Occipital lobe (tissue), 2 donors: ENCODE results near the gene DBNDD1. TPM values are rescaled to one million over a fixed set of nuclear protein-coding genes. Genes with fewer than 3 reads are reported as not detected.
"Not testable (repeated sequence)": the region's sequence is repeated elsewhere in the genome, so short reads cannot be mapped to it uniquely, and the experiment has no call there.

Source experiments
- DNase-seq: peaks from one replicate; lab custom pipeline; 2025; lab: John Stamatoyannopoulos, UW
- total RNA-seq: library from RNA; depleted of rRNA; stranded (reverse); fragments of >200 nt; gene quantifications from one replicate; pipeline ENCODE4 v1.2.3, GENCODE V29; 2014

DBNDD1 gene
- total RNA-seq, 1 donor from 2014 or later: 12.3 TPM

DNA sequence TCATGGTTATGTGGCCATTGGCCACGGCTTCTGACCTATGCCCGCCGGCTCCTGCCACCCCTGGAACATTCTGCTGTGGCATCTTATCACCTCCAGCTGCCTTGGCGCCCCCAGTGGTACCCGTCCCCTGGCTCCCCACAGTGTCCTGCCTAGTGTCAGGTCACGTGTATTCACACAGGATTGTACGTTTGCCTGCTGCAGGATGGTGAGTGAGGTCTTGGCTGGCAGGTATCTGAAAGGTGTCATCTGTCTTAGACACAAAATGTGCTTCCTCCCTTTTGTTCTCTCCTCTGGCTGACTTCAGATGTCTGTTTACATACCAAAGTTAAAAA is 24.9 kb downstream of the DBNDD1 start:
- DNase-seq: no peak

DNA sequence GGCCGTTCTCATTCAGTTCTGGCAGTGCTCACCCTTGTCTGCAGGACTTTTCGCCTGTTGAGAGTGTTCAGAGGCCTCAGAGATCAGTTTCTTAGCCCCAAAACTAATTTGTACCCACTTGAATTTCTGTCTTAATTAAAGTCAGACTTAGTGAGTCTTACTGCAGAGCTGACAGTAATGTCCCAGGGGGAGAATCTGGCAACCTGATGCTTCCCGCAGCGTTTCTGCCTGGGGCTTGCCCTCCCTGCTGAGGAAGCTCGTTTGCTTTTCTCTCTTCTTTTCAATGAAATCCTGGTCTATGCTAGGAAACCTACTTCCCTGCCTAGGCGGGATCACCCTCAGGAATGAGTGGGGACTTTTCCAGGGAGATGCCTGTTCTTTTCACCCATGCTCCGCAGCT is 25.3 kb downstream of the DBNDD1 start:
- no peak for DNase-seq

DNA sequence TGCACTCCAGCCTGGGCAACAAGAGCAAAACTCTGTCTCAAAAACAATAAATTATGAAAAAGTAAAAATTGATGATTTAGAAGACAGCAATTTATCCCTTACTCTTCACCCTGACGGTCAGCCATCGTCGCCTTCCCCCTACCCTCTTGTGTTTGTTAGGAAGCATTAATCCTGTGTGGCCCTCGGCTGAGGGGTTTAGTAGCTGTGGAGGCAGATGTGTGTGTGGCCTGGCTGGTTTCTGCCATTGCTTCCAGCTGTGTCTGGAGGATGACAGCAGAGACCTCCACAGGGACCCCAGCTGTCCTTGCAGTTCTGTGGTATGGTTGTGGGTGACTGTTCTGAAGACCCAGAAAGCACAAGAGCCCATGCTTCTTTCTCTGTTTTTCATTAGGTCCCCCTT is 25.9 kb downstream of the DBNDD1 start:
- no peak for DNase-seq

DNA sequence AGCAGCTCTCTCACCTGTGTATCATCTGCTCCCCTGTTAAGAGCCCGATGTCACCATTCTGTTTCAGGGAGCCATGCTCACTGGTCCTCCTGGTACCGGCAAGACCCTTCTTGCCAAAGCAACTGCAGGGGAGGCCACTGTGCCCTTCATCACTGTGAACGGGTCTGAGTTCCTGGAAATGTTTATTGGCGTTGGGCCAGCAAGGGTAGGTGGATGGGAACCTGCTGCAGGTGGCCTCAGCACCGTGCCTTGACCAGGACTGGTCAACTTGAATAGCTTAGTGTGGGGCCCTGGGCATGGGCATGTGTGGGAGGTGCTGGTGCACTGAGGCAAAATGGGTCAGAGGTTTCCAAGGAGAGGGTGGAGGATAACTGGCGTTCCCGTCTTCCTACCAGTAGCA is 28.5 kb downstream of the DBNDD1 start:
- no peak for DNase-seq

DNA sequence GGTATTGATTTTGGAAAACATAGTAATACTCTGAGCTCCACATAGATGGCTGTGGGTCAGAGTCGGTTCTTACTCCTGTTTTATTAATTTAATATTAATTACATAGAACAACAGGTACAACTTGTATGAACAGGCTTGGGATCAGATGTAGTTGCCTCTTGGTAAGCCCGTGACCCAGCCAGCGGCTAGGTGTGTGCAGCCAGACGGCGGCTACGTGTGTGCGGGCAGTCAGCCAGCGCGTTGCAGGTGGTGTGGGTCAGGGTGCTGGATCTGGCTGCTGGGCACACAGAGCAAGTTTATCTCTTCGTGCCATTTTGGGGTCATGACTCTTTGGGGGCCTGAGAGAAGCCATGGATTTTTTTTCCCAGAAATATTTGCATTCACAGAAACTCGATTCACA is 30.3 kb downstream of the DBNDD1 start:
- DNase-seq: no peak

DNA sequence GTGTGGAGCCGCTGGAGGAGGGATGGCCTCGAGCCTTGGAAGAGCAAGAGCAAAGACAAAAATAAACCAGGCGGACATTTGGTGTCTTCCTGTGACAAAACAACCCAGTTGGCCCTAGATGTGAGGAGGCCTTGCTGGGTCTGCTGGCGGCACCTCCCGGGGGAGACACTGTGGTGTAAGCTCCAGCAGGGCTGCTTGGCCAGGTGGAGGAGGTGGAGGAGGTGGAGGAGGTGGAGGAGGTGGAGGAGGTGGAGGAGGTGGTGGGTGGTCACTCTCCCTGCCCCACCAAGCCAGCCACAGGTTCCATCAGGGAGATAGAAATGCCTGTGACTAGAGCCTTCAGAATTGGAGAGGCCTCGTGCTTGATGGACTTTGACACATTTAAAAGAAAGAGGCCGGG is 32.1 kb downstream of the DBNDD1 start:
- DNase-seq: no peak

DNA sequence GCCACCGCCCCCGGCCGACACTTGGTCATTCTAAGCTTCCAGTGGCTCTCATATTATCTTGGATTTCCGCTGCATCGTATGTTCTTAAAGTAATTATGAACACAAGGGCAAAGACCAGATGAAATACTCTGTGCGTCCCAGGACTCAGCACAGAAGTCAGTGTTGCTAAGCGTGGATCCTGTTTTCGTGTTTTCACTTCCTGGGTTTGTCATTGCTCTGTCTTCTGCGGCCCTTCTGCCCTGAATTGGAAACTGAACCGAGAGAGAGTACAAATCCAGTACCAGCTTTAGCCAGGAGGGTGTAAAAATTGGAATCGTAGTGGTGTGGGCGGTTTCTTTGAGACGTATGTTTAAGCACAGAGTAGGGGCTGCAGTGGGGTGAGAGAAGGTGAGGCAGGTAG is 32.7 kb downstream of the DBNDD1 start:
- DNase-seq: no peak

DNA sequence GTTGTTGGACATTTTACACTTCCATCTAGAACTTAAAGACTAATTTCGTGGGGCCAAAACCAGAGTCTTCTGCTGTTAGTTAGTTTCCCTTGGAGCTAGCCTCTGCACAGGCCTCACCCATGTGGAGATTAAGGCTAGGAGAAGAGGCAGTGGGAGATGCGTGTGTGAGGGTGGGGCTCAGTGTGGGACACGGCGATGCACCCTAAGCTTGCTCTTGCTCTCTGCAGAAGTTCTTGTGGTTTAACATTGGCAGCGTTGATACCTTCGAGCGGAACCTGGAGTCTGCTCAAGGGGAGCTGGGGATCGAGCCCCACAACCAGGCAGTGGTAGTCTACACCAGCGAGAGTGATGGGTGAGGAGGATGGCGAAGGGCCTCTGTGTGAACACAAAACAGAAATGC is 34.0 kb downstream of the DBNDD1 start:
- DNase-seq: no peak

DNA sequence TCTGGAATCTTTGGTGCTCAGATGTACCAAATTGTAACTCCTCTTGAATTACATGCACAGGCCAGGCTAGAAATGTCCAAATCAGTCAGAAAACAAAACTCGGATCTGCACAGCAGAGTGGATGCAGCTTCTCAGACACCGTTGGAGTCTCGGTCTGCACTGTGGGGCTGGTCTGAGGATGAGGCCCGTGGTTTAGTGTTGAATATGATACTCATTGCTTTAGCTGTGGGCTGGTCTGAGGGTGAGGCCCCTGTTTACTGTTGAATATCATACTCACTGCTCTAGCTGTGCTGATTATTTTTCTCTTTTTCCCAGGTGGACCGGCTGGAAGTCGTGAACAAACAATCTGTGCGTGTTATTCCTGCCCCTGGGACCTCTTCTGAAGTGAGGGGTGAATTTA is 35.0 kb downstream of the DBNDD1 start:
- DNase-seq: no peak

DNA sequence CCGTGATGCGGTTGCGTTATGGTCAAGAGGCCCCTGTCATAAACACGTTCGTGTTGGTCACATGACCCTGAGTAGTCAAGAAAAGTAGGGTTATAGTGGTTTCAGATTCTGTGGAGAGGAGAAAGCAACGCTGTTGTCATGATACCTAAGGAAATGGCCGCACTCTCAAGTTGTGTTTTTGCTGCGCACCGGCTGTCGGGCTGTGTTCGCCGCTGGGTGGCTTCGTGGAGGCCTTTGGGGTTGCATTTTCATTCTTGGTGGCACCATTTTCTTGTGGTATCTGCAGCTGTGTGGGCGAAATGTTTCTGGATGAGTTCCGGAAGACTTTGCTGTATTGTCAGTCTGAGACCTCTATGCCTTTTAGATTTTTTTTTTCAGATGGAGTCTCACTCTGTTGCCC is 35.7 kb downstream of the DBNDD1 start:
- no peak for DNase-seq

DNA sequence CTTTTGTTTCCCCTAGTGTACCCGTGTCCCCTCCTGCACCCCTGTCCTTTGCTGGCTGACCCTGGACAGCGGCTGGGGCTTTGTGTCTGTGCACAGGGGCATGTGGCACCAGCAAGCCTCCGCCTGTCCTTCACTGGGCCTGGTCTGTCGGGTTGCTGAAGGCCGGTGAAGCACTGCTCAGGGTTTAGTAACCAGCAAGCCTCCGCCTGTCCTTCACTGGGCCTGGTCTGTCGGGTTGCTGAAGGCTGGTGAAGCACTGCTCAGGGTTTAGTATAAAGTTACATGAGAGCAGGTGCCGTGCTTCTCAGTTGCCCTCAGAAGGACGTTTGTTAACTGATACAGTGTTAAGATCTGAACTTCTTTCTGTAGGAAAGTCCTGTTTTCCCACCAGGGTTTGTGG is 36.9 kb downstream of the DBNDD1 start:
- DNase-seq: no peak

DNA sequence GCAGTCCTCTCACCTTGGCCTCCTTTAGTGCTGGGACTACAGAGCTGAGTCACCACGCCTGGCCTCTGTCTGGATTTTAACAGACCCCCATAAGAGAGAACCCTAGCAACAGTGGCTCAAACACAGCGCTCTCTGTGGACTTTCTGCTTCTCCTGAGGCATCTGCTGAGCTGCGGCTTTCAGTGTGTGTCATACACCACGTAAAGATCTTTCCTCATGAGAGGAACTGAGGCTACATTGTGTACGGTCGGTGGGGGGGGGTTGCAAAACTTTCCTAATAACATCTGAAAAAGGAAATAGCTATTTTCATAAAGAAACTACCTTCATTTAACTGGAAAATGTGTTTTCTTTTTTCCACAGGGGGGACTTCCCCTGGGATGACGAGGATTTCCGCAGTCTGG is 37.8 kb downstream of the DBNDD1 start:
- no peak for DNase-seq

DNA sequence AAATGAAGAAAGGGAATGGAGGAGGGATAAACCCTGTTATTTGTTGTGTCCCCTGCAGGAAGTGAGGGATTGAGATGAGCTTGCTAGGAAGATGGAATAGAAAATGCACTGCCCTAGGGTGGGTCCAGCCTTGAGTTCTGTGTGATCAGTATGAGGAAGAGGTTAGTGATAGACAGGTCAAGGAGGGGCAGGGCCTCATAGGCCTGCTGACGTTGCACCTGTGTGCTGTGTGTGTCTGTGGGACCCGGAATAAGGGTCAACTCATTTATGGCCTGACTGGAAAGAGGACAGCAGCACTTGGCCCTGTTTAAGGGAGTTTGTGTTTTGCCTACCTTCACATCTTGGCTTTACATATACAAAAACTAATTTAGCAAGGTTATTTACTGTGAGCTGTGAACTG is 44.4 kb downstream of the DBNDD1 start:
- no peak for DNase-seq

DNA sequence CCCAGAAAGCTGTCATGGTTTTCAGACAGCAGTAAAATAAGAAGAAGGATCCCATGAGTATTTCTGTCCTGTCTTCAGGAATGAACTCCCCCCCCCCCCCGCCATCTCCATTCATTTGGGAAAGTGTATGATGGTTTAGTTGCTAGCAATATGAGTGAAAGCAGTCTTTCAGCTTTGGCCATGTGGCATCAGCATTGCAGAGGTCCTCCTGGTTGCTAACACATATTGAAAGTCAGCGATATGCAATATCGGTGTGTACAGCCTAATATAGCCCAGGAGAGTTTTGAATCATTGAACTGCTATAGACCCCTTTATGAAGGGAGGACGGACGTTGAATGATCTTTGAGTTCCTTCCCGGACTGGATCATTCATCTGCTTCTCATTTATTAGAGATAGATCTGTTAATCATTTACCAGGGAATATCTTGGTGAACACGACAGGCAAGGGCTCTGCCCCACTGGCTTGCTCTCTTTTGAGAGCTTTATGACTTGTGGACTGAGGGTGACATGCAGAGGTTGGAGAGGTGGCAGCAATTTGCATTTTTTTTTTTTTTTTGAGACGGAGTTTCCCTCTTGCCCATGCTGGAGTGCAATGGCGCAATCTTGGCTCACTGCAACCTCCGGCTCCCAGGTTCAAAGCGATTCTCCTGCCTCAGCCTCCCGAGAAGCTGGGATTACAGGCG is 45.5 kb downstream of the DBNDD1 start:
- no peak for DNase-seq

DNA sequence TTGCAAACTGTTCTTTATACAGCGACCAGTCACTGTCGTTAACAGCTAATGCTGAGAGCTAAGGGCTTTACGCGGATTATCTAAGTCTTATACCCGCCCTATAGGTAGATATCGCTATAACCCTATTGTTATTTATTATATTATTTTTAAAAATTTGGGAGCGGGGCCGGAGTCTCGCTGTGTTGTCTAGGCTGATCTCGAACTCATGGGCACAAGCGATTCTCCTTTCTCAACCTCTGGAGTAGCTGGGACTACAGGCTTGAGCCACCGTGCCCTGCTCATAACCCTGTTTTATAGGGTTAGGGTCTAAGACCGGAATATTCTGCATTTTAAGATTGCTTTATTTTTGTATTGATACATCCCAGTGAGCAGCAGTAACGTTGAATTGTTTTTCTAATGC is 46.0 kb downstream of the DBNDD1 start:
- no peak for DNase-seq

DNA sequence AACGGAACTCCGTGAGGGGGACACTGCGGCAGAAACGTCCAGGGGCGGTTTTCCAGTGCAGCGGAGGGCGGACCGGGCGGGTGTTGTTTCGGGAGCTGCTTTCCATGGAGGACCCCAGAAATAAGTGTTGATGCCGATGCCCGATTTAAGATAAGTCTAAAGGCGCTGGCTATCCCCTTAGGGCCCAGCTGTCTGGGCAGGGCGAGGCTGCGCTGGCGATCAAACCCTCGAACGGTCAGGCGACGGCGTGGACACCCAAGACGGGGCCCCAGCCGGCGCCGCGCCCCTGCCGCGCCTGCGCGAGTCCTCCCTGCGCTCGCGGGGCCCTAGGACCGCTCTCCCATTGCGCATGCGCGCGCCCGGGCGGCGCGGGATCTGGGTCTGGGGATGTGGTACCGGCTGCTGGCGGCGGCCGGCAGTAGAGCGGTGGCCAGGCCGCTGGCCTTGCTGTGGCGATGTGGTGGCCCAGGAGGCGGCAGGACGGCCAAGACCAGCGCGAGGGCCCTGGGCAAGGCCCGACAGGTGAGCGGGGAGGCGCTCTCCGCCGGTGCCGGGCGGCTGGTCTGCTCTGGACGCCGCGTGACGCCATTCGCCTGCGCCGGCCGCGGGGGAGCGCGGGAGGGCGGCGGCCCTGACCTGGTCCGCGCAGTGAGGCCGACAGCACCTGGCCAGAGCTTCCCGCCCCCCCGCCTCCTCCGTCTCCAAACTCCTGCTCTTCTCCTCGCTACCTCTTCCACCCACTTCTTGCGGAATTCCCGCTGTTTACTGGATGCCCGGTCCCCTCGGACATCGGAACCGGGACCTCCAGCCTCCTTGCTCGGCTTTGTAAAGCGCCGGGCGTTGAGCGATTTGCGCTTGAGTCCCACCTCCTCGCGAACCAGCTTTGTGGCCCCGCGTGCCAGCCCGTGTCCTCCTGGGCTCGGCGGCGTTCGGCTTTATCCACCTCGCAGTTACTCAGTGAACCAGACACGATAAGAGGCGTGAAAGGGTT is 46.7 kb downstream of the DBNDD1 start:
- peak; percentile 83 for DNase-seq

DNA sequence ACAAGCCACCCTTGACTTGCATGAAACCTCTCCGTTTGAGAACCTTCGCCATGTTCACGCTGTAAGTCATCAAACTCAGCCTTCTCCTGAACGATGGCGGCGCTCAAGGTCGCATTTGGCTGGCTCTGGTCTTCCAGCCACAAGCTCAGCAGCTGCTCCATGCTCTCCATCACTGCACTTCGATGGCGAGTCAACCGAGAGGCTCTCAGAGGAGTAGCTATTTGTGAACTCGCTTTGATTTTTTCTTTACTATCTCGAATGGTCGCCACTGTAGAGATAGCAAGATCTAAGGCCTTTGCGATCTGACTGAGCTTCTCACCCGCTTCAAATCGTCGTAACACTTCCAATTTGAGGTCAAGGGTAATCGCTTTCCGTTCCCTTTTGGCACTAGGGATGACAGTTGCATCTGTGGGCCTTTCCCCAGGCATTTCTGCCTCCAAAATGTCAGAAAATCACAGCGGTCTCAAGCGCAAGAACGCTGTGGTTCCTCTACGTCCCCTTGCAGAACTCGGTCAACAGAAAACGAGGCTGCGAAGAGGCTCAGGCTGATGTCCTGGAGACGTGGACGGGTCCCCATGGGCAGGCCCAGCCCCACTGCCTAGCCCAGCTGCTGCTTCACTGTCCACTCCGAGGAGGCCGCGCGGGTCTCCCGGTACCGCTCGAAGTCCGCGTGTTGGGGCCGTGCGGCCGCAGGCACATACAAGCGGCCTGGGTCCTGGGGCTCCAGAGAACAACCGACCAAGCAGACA is 47.6 kb downstream of the DBNDD1 start:
- DNase-seq: no peak

DNA sequence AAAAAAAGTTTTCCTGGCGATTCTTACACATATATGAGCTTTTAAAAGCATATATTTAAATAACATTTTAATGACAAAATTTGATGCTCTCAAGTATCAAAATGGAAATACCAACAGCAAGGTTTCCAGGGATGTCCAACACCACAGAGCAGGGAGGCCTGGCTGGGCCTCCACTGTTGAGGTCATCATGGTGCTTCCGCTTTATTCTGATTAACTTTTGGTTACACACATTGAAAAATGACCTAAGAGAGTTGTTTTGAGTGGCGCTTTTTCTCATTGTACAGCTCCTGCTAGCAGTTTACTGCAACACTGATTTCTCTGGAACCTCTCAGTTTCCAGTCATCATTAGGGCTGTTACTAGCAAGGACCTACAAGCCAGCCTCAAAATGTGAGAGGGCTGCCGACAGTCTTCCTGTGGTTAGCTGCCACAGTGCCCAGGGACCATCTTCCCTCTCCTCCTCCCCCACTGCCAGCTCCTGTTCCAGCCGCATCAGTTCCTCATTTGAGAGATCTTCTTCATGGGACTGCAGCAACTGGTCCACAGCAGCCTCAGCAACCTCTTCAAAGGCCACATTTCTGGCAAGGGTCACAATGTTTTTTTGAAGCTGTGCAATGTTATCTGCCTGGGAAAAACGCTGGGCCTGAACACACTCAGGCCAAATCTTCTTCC is 49.4 kb downstream of the DBNDD1 start:
- DNase-seq: no peak

DNA sequence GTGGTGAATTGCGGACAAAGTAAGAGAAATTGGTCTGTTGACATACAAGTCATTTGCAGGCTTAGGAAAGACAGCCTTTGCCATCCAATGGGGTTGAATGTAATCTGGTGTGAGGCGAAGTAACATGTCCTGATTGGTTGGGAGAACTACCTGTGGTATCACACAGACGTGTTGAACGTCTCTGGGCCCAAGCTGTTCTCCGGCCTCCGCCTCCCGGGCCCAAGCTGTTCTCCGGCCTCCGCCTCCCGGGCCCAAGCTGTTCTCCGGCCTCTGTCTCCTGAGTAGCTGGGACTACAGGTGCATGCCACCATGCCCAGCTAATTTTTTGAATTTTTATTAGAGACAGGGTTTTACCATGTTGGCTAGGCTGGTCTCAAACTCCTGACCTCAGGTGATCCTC is 51.2 kb downstream of the DBNDD1 start:
- not testable (repeated sequence) for DNase-seq

DNA sequence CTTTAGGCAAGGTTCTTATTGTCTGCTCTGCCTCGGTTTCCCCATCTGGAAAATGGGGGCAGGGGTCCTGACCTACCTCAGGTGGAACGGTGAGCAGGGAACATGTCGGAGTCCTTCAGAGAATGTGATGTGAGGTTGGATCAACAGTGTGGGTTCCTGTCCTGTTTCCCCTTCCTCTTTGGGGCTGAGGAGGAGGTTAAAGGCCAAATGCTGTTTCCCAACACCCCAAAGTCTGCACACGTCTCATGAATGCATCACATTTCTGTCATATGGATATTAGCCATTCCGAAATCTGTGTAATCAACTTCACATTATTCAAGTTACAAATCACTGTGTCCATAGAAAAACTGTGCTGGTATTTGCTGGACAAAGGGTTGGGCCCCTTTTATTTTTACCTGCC is 51.8 kb downstream of the DBNDD1 start:
- DNase-seq: not testable (repeated sequence)

DNA sequence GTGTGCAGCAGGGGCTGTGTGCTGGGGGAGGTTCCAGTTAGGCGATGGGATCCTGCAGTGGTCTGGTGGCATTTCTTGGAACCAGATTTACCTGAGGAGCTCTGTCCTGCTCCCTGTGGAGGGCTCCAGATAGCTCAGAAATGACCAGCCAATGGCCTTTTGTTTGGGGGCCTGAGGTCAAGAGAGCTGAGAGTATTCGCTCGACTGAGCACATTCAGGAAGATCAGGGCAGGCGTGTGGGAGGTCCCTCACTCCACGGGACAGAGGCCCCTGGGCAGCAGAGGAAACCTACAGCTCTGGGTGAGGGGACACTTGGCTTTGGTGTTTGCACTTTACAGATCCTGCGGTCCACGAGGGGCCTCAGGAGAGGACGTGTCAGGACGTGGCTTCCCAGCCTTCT is 52.5 kb downstream of the DBNDD1 start:
- DNase-seq: no peak
